GM04503 (cell line): ENCODE results near the gene NRXN2.
"Not testable (repeated sequence)": the region's sequence is repeated elsewhere in the genome, so short reads cannot be mapped to it uniquely, and the experiment has no call there.

Source experiments
- DNase-seq: peaks from one replicate; pipeline ENCODE4 v3.0.0-alpha.2; 2012; ENCODE audit warnings: low read depth

The NRXN2 gene

GRCh38 chr11:64674774-64675173, 48.2 kb downstream of the NRXN2 start:
- no peak for DNase-seq

GRCh38 chr11:64673279-64673678, 49.7 kb downstream of the NRXN2 start:
- no peak for DNase-seq

- DNase-seq, result no peak
These were observed 50.1 kb downstream of the NRXN2 start for GRCh38 chr11:64672875-64673274.

GRCh38 chr11:64670975-64671374, 52.0 kb downstream of the NRXN2 start:
- no peak for DNase-seq

- DNase-seq, result no peak
These were observed 55.7 kb downstream of the NRXN2 start for GRCh38 chr11:64667154-64667745.

- DNase-seq, result no peak
These were observed 57.6 kb downstream of the NRXN2 start for GRCh38 chr11:64665411-64665821.

- not testable (repeated sequence) for DNase-seq
These were observed 58.6 kb downstream of the NRXN2 start for GRCh38 chr11:64664236-64664870.

- no peak for DNase-seq
These were observed 59.3 kb downstream of the NRXN2 start for GRCh38 chr11:64663656-64664055.

GRCh38 chr11:64661614-64662013, 61.4 kb downstream of the NRXN2 start:
- DNase-seq, result no peak

- DNase-seq, result peak; percentile 78
These were observed 61.9 kb downstream of the NRXN2 start for GRCh38 chr11:64661146-64661545.

- DNase-seq, result no peak
These were observed 62.3 kb downstream of the NRXN2 start for GRCh38 chr11:64660706-64661105.

- DNase-seq, result no peak
These were observed 62.8 kb downstream of the NRXN2 start for GRCh38 chr11:64660205-64660604.

GRCh38 chr11:64659417-64660144, 63.4 kb downstream of the NRXN2 start:
- peak; percentile 97 for DNase-seq

- DNase-seq, result no peak
These were observed 64.7 kb downstream of the NRXN2 start for GRCh38 chr11:64658265-64658664.

- DNase-seq, result no peak
These were observed 66.1 kb downstream of the NRXN2 start for GRCh38 chr11:64656862-64657261.

- no peak for DNase-seq
These were observed 66.9 kb downstream of the NRXN2 start for GRCh38 chr11:64655941-64656601.

GRCh38 chr11:64654958-64655541, 67.9 kb downstream of the NRXN2 start:
- no peak for DNase-seq

- no peak for DNase-seq
These were observed 68.6 kb downstream of the NRXN2 start for GRCh38 chr11:64654439-64654838.

GRCh38 chr11:64653388-64653973, 69.5 kb downstream of the NRXN2 start:
- no peak for DNase-seq

GRCh38 chr11:64652586-64653387, 70.2 kb downstream of the NRXN2 start:
- DNase-seq, result no peak

- no peak for DNase-seq
These were observed 72.0 kb downstream of the NRXN2 start for GRCh38 chr11:64650923-64651523.
